ENCODE data around the gene MRPS2. TPM values are rescaled to one million over a fixed set of nuclear protein-coding genes. Genes with fewer than 3 reads are reported as not detected.

Gene MRPS2
- total and polyA plus RNA-seq, 2 donors (not counting 3 experiments of a cell fraction or from before 2014, with no cell fraction given): 50.8 to 231 TPM

- dilution Hi-C loops (cut with MboI; ENCODE audit: extremely low pct_ligation_motif_present, low sequenced_read_pairs) (no loop called here), intact Hi-C loops (cut with micrococcal nuclease) (no loop called here)
- TF ChIP-seq FOS (IDR thresholded peaks at IDR 0.05; ENCODE audit: borderline replicate concordance, insufficient read depth, low read length) (no peak), GATA2 (IDR thresholded peaks at IDR 0.05; ENCODE audit: insufficient read depth, insufficient read length, low read depth, low read length) (no peak), POLR2A (IDR thresholded peaks at IDR 0.05; ENCODE audit: low read depth, low read length) (no peak), CTCF (IDR thresholded peaks at IDR 0.05; ENCODE audit: extremely low read depth in 1 of 2, insufficient read depth in 1 of 2, low read depth in 1 of 2, low read length in 2 of 2) (no peak), MAX (IDR thresholded peaks at IDR 0.05; ENCODE audit: insufficient read depth, insufficient read length) (no peak), JUN (IDR thresholded peaks at IDR 0.05; ENCODE audit: borderline replicate concordance, insufficient read depth, insufficient read length, low read depth) (no peak), MYC (IDR thresholded peaks at IDR 0.05; ENCODE audit: low read depth, low read length) (no peak), EZH2 (IDR thresholded peaks at IDR 0.05; ENCODE audit: borderline replicate concordance, low read depth, low read length, severe bottlenecking) (no peak), POLR2AphosphoS5 (IDR thresholded peaks at IDR 0.05; ENCODE audit: insufficient read depth, low read depth, low read length) (no peak)
- H3K36me3 ChIP-seq (ENCODE audit: control insufficient read depth in 2 of 2, extremely low read depth in 1 of 2, insufficient read depth in 2 of 2, low read length in 2 of 2): no peaks in the 10 kb centered on the region
- no peaks in the 10 kb centered on the region for H3K9me1 ChIP-seq (replicated peaks; ENCODE audit: control insufficient read depth, extremely low read depth, insufficient read depth, low read length)
- no TSS peak for BruUV-seq (replicated peaks)
- CTCF ChIA-PET: interaction anchor here (1.3 kb wide), 1 partner anchor 22 kb away, joined by 3 read pairs; no protein-coding TSS in a partner anchor
- DNase-seq (ENCODE audit: low read depth, low spot score) (no peak), FAIRE-seq (no peak)
- no peaks in the 10 kb centered on the region for H3K27me3 ChIP-seq (ENCODE audit: control insufficient read depth in 2 of 2, insufficient read depth in 2 of 2, low read length in 2 of 2)
- POLR2A ChIA-PET: no interaction called here
- H3K27ac ChIP-seq (ENCODE audit: insufficient read depth, low read depth, low read length): no peak overlapping the region
- no peak overlapping the region for H3K4me2 ChIP-seq (ENCODE audit: insufficient read depth, low read length)
- no peak overlapping the region for H3K9ac ChIP-seq (replicated peaks; ENCODE audit: extremely low read depth, insufficient read depth, low read length)
- no peaks in the 10 kb centered on the region for H4K20me1 ChIP-seq (replicated peaks; ENCODE audit: control insufficient read depth, extremely low read depth, insufficient read depth, low read length)
- no peak overlapping the region for H3K4me3 ChIP-seq (replicated peaks in 1 of 3; ENCODE audit: insufficient read depth in 1 of 3, low read depth in 1 of 3, low read length in 3 of 3)
- H3K4me1 ChIP-seq (ENCODE audit: control insufficient read depth, extremely low read depth, insufficient read depth, low read length): no peaks in the 10 kb centered on the region
- no peaks in the 10 kb centered on the region for H3K79me2 ChIP-seq (ENCODE audit: control insufficient read depth, insufficient read depth, low read length)
- no peak overlapping the region for H2AFZ ChIP-seq (ENCODE audit: low read depth, low read length)
- H3K9me3 ChIP-seq (replicated peaks; ENCODE audit: control insufficient read depth, insufficient read depth, low read length): no peaks in the 10 kb centered on the region
Observed at GRCh38 chr9:135526089-135526729, 25.7 kb downstream of the MRPS2 start.

Data from endothelial cell of umbilical vein (primary cell).